Measurements from ENCODE around the gene INPP4B.
A peak's percentile ranks its signal among the peaks of the same experiment; 100 is the strongest.

Gene INPP4B

DNA sequence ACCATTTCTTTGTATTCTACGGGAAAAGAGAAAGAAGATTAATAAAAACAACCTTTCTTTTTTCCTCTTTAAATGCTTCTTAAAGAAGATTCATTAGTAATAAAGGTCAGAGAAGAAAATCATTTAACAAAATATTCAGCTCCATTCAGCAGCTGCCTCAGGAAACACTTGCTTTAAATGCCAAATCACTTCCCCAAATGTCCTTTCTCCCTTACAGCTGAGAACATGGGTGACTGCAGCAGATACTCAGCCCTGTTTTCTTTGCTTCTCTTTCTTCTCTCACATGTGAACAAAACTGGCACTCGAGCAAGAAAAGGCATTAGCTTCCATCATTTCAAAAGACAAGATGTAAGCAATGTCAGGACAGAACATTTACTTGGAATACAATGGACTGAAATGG is 120.2 kb downstream of the INPP4B start:
- DNase-seq, result no peak

- DNase-seq, result no peak
Measured at GRCh38 chr4:142721187-142721586, 124.9 kb downstream of the INPP4B start.

DNA sequence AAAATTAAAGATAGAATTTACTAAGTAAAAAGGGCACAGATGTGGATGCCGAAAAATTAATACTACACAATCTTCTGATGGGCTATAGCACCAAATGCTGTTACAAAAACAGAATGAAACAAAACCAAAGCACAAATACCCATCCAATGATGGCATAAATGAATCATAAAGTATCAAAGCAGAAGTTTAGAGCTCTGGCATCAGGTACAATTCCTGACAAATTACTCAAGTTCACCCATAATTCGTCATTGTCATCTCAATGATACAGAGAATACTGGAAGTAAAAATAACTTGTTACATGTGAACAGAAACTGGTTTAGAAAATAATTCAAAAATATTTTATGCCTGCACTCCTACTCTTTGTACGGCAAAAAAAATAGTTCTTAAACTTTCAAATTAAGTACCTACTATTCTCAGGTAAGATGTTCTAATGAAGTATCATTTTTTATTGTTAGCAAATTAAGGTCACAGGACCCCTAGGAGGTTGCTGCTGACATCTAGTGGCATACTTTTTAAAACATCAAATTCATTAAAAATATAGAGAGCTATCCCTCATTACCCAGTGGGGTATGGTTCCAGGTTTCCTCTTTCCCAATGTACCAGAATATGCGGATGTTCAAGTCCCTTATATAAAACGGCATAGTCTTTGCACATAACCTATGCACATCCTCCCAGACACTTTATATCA is 126.1 kb downstream of the INPP4B start:
- DNase-seq, result peak; percentile 19

DNA sequence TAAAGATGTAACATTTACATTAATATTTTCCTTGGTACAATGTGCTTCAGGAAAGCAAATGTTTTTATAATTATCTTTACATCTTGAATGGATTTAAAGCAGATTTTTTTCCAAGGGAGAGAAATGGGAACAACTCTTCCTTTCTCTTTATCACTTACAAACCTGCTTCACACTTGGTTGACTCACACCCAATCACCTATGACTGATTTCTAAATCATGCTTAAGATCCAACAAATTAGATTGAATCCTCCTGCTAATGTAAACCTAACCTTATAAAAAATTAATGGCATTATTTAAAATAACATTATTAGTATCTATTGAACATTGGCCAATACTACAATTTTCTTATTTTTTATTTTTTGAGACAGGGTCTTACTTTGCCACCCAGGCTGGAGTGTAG is 127.1 kb downstream of the INPP4B start:
- no peak for DNase-seq

GRCh38 chr4:142715727-142716126 is 130.4 kb downstream of the INPP4B start:
- DNase-seq, result no peak

DNA sequence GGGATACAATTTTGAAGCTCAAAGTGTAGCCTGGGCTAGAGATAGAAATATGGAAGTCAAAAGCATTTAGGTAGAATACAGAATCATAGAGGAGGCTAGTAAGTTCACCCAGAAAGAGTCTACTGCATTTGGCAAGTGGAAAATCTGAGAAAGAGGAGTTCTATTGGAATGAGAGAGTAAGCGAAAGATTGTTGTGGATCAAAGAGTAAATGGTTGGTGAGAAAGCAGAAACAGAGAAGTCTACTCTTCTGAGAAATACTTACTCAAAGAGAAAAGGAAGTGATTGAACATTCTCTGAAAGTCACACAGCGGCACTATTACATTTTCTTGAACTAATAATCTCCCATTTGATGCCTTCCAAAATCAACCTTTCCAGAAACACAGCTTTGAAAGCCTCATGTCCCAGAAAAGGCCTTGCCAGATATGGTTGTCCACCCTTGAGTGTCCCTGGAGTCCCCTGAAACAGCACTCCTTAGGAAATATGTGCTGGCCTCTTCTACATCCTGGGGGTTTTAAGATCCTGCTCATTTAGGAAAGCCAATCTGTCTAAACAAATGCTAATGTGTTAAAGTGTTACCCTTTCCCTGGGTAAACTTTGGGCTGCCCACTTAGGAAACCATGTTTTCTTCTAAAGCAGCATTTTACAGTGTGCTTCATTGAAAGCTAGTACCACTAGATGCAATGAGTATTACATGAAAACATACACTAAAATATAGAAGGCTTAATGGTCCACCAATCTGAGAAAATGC is 132.6 kb downstream of the INPP4B start:
- DNase-seq, result no peak

- no peak for DNase-seq
Measured at GRCh38 chr4:142708231-142708630, 137.9 kb downstream of the INPP4B start.

DNA sequence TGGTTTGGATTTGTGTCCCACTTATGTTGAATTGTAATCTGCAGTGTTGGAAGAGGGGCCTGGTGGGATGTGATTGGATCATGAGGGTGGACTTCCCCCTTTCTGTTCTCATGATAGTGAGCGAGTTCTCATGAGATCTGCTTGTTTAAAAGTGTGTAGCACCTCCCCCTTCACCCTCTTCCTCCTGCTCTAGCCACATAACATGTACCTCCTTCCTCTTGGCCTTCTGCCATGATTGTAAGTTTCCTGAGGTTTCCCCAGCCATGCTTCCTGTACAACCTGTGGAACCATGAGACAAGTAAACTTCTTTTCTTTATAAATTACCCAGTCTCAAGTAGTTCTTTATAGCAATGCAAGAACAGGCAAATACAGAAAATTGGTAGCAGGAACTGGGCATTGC is 138.7 kb downstream of the INPP4B start:
- DNase-seq, result no peak

- DNase-seq, result no peak
Measured at GRCh38 chr4:142706381-142706780, 139.7 kb downstream of the INPP4B start.

GRCh38 chr4:142705820-142706219 is 140.3 kb downstream of the INPP4B start:
- no peak for DNase-seq

GRCh38 chr4:142703694-142704309 is 142.3 kb downstream of the INPP4B start:
- no peak for DNase-seq

- DNase-seq, result no peak
Measured at GRCh38 chr4:142701017-142701416, 145.1 kb downstream of the INPP4B start.

GRCh38 chr4:142700531-142700930 is 145.6 kb downstream of the INPP4B start:
- DNase-seq, result no peak

GRCh38 chr4:142698552-142698951 is 147.5 kb downstream of the INPP4B start:
- no peak for DNase-seq

DNA sequence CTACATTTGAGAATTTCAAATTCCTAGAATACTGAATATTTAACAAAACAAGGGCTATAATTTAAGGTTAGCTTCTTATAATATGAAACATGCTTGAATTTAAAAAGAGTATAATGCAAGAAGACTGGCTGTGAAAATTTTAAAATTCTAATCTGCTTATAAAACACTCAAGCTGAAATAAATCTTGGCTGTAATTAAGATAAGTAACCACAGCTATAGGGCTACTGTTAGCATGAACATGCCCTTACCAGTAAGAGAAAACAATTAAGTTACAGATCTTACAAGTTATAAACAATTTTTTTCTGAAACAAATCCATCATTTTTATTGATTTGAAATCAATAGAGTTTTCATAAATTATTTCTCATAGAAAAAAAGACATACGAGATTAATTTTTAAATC is 148.2 kb downstream of the INPP4B start:
- DNase-seq, result no peak

DNA sequence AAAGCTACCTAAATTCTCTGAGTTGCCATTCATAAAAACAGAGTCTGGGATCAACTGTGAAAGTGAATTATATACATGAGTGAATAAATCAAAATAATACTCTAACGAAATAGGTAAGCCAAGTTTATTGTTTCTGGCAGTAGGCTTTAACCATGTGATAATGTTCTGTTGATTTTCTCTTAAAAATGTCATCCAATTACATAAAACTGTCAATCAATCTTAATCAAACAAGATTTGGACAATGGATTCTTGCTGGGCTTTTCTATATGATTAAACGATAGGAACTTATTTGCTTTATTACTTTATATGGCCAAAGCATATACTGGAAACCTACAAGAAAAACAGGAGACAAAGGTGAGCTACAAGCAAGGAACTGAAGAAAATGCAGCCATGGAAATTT is 148.8 kb downstream of the INPP4B start:
- DNase-seq, result no peak

DNA sequence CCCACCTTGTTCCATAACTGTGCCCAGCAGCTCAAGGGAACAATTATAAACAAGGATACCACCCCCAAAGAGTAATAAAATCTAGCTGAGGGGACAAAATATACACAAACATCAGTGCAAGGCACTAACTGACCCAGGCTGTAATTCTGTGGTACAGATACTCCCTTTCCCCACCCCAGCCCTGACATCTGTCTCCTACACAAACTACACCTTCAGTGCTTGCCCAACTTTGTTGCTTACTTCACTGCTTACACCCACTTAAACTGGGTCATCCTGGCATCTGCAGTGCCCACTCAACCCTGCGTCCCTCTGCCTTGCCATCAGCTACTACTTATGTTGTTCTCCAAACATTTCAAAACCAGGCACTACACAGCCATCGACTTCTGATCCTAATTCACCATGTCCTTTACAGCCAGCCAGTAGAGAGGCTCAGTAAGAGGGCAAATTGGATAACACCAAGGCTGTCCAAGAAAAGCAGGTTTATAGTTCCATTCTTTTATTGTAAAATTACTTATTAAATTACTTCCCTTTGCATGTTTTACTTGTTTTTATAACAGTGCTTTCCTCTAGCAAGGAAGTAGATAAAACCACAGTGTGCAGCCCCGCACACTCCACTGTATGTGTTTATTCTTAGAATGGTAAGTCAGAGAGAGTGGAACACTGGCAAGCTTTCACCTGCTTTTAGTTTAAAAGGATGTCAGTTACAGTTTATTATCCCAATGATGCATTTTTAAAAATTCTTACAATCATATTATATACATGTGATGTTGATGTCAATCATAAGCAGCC is 149.6 kb downstream of the INPP4B start:
- DNase-seq, result no peak

DNA sequence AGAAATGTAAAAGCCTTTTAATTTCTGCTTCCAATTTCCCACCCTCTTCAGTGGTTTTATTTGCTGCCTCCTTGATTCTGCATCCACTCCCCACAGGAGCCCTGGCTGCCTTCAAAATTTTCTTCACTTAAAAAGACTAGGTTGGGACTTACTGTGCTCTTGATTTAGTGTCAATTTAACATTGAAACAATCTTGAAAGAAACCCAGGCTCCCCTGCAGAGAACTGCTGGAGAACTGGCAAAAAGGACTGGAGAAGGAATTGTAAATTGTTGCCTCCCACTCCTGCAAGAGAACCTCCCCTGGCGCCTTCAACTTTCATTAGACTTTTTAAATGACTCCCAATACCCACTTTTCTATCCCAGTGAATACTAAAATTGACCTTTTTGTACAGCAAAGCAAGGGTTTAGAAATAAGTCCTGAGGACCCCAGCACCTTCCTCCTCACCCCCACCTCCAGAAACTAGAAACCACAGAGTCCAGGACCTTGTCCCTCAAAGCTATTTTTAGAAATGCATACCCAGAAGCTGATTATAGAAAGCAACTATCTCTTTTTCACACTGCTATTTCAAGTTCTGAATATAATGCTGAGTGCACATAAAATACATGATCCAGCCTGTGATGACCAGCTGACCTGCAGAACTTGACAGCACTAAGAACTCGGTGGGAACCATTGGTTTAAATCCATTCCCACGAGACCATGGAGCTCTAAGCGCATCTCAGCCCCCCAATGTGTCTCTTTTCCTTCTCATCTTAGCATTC is 155.5 kb downstream of the INPP4B start:
- no peak for DNase-seq

DNA sequence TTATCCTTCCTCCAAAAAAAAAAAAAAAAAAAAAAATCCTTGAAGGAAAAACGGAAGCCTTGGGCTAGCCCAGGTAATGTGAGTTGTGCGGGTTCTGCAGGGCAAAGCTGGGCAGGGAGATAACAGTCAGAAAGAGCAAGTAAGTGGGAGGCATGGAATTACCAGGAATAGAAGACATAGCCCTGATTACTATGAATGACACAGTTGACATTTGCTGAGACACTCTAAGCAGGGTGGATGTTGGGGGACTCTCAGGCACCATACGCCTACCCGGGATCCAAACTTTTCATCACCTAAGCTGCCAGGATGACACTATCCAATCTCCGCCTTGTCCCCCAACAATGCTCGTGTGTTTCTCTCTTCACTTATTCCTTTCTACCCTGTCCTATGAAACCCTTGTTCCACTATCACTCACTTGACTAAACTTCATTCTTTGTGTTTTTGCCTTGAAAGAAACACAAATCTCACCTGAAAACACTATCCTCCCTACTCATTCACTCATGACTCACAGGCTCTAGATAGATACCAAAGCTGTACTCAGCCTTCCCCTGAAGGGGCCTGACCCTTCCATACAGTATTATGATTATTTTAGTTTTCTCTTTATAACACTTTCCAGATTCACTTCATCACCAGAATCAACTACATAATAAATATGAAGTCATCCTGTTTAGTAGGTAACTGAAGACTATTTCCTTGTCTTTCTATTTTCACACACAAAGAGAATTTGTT is 158.4 kb downstream of the INPP4B start:
- no peak for DNase-seq

GRCh38 chr4:142686081-142686480 is 160.0 kb downstream of the INPP4B start:
- no peak for DNase-seq

DNA sequence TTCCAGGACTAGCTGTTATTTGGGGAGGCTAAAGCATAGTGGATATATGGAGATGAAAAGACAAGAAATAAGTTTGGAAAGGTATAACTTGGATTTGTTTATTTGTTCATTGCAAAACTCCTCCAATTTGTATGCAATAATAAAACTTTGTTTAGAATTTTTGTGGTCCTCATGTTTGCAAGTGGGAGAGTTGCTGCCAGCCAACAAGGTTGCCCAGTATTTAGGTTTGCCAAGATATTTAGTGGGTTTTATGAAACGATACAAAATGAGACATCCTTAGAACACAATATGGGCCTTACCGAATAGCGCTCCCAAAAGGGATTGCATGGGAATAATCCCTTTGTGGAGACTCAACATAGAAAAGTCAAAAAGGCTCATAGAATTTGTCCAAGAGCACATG is 162.1 kb downstream of the INPP4B start:
- no peak for DNase-seq

DNA sequence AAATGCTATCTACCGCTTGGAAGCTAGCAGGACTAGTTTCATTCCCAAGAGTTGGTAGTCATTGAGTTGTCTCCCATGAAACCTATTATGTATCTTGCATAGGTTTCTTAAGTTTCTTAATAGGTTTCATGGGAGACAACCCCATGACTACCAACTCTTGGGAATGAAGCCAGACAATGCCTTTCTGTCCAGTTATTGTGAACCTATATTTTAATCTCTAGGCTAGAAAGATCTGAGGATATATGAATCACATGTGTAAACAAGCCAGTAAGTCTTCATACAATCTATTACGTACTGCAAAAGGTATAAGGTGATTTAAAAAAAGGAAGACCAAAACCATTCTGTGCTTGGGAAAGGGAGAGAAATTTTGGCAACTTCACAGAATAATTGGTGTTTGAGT is 162.6 kb downstream of the INPP4B start:
- no peak for DNase-seq
